8988T (cell line): ENCODE results near the gene AFDN.

Experiments used
- DNase-seq: peaks from one replicate; pipeline ENCODE4 v3.0.0; 2011

AFDN gene

GRCh38 chr6:167879612-167880011 is 52.9 kb downstream of the AFDN start:
- no peak for DNase-seq

GRCh38 chr6:167881327-167881726 is 54.6 kb downstream of the AFDN start:
- DNase-seq: no peak

GRCh38 chr6:167882244-167882643 is 55.5 kb downstream of the AFDN start:
- no peak for DNase-seq

- DNase-seq: no peak
Measured at GRCh38 chr6:167888098-167888497, 61.4 kb downstream of the AFDN start.

- no peak for DNase-seq
Measured at GRCh38 chr6:167892835-167893815, 66.4 kb downstream of the AFDN start.

- DNase-seq: no peak
Measured at GRCh38 chr6:167894965-167895364, 68.3 kb downstream of the AFDN start.

GRCh38 chr6:167896648-167897047 is 69.9 kb downstream of the AFDN start:
- no peak for DNase-seq

GRCh38 chr6:167898673-167899311 is 72.1 kb downstream of the AFDN start:
- DNase-seq: peak; percentile 15

GRCh38 chr6:167904791-167905190 is 78.1 kb downstream of the AFDN start:
- DNase-seq: no peak

- DNase-seq: no peak
Measured at GRCh38 chr6:167906899-167907298, 80.2 kb downstream of the AFDN start.

GRCh38 chr6:167907837-167908681 is 81.3 kb downstream of the AFDN start:
- DNase-seq: no peak

- no peak for DNase-seq
Measured at GRCh38 chr6:167910007-167910406, 83.3 kb downstream of the AFDN start.

GRCh38 chr6:167910652-167911051 is 83.9 kb downstream of the AFDN start:
- DNase-seq: no peak

- DNase-seq: no peak
Measured at GRCh38 chr6:167912494-167912893, 85.8 kb downstream of the AFDN start.

- DNase-seq: no peak
Measured at GRCh38 chr6:167913699-167914098, 87.0 kb downstream of the AFDN start.

- no peak for DNase-seq
Measured at GRCh38 chr6:167915139-167915538, 88.4 kb downstream of the AFDN start.

- no peak for DNase-seq
Measured at GRCh38 chr6:167917551-167918154, 90.9 kb downstream of the AFDN start.

GRCh38 chr6:167918548-167919278 is 92.0 kb downstream of the AFDN start:
- no peak for DNase-seq

- DNase-seq: no peak
Measured at GRCh38 chr6:167919349-167919748, 92.6 kb downstream of the AFDN start.

- no peak for DNase-seq
Measured at GRCh38 chr6:167920165-167920564, 93.5 kb downstream of the AFDN start.

GRCh38 chr6:167921831-167922230 is 95.1 kb downstream of the AFDN start:
- no peak for DNase-seq

- DNase-seq: no peak
Measured at GRCh38 chr6:167925026-167925425, 98.3 kb downstream of the AFDN start.
